ENCODE measurements around the gene SLC19A1.

- TF ChIP-seq CTCF (IDR thresholded peaks at IDR 0.05) (no peak), POLR2A (IDR thresholded peaks at IDR 0.05) (no peak)
Observed at GRCh38 chr21:45459171-45460010, 82.8 kb downstream of the SLC19A1 start.

All from prostate gland (tissue), 2 donors.